ENCODE results near the gene MRPL45. TPM values are rescaled to one million over a fixed set of nuclear protein-coding genes. Genes with fewer than 3 reads are reported as not detected.
"Not testable (repeated sequence)": the region's sequence is repeated elsewhere in the genome, so short reads cannot be mapped to it uniquely, and the experiment has no call there.

MRPL45 gene
- polyA plus RNA-seq, 1 experiment = 86.0 TPM

GRCh38 chr17:38288217-38288827 is 8.6 kb upstream of the MRPL45 start:
- peak; percentile 51 for TF ChIP-seq CTCF (IDR thresholded peaks at IDR 0.05; ENCODE audit: low read depth, low read length)
- POLR2A ChIA-PET; H3K4me3 ChIP-seq (ENCODE audit: low read depth, low read length); H3K9me3 ChIP-seq (ENCODE audit: control insufficient read depth, insufficient read depth, low read length); DNase-seq (ENCODE audit: low read depth, low spot score); H3K27ac ChIP-seq (ENCODE audit: low read depth, low read length); H3K27me3 ChIP-seq (ENCODE audit: control insufficient read depth, insufficient read depth, low read length): not testable (repeated sequence)
- CTCF ChIA-PET = interaction anchor here (0.6 kb wide), 1 partner anchor 31 kb away, joined by 3 read pairs; no protein-coding TSS in a partner anchor

GRCh38 chr17:38289760-38290159 is 7.2 kb upstream of the MRPL45 start:
- H3K27me3 ChIP-seq (ENCODE audit: control insufficient read depth, insufficient read depth, low read length); DNase-seq (ENCODE audit: low read depth, low spot score); H3K9me3 ChIP-seq (ENCODE audit: control insufficient read depth, insufficient read depth, low read length); H3K27ac ChIP-seq (ENCODE audit: low read depth, low read length); H3K4me3 ChIP-seq (ENCODE audit: low read depth, low read length); POLR2A ChIA-PET; CTCF ChIA-PET: not testable (repeated sequence)

- CTCF ChIA-PET; H3K4me3 ChIP-seq (ENCODE audit: low read depth, low read length); DNase-seq (ENCODE audit: low read depth, low spot score); POLR2A ChIA-PET; H3K27me3 ChIP-seq (ENCODE audit: control insufficient read depth, insufficient read depth, low read length); H3K9me3 ChIP-seq (ENCODE audit: control insufficient read depth, insufficient read depth, low read length); H3K27ac ChIP-seq (ENCODE audit: low read depth, low read length): not testable (repeated sequence)
Observed at GRCh38 chr17:38295602-38296365, 1.2 kb upstream of the MRPL45 start.

GRCh38 chr17:38315497-38315896 is 18.5 kb downstream of the MRPL45 start:
- DNase-seq (ENCODE audit: low read depth, low spot score) = no peak
- Histone ChIP-seq H3K9me3 (ENCODE audit: control insufficient read depth, insufficient read depth, low read length) (no peaks in the 10 kb centered on the region), H3K27ac (ENCODE audit: low read depth, low read length) (no peak overlapping the region), H3K27me3 (ENCODE audit: control insufficient read depth, insufficient read depth, low read length) (no peaks in the 10 kb centered on the region), H3K4me3 (ENCODE audit: low read depth, low read length) (no peak overlapping the region)
- ChIA-PET POLR2A (no interaction called here), CTCF (interaction anchor here (1.2 to 2.6 kb wide), 3 partner anchors 10 to 99 kb away, joined by 4 to 9 read pairs (median 6); no protein-coding TSS in a partner anchor)
- TF ChIP-seq CTCF (IDR thresholded peaks at IDR 0.05; ENCODE audit: low read depth, low read length) = no peak

DNA sequence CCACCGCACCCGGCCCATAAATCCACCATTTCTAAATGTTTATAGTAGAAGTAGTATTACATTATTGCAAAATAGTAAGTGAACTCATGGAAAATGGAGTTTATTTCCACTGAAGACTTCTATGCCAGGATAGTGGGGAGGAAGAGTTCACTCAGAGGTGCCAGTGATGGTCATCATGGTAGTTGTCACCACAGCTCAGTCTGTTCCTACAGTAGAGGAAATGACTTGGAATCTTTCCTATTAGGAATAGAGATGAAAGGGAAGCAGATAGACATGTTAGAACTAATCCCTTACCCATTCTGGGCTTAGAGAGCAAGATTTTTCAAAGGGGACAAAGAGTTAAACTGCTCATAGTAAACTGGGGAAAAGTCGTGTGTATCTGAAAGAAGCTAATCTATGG is 20.1 kb downstream of the MRPL45 start:
- Histone ChIP-seq H3K9me3 (ENCODE audit: control insufficient read depth, insufficient read depth, low read length) (no peaks in the 10 kb centered on the region), H3K27me3 (ENCODE audit: control insufficient read depth, insufficient read depth, low read length) (no peaks in the 10 kb centered on the region), H3K27ac (ENCODE audit: low read depth, low read length) (no peak overlapping the region), H3K4me3 (ENCODE audit: low read depth, low read length) (no peak overlapping the region)
- ChIA-PET CTCF (interaction anchor here (2.6 kb wide), 1 partner anchor 32 kb away, joined by 9 read pairs; no protein-coding TSS in a partner anchor), POLR2A (no interaction called here)
- no peak for DNase-seq (ENCODE audit: low read depth, low spot score)
- TF ChIP-seq CTCF (IDR thresholded peaks at IDR 0.05; ENCODE audit: low read depth, low read length) = no peak

DNA sequence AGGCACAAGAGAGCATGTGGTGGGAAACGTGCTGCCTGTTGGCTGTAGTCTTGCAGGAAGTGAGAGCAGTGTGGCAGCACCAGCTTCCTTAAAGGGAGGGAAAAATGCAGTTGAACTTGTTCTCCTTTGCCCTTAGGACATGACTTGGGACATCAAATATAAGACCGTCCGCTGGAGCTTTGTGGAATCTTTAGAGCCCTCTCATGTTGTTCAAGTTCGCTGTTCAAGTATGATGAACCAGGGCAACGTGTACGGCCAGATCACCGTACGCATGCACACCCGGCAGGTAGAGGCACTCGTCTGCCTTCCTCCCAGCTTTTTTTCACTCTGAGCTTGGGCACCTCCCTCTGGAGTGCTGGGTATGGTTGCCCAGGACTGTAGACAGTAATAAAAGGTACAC is 23.5 kb downstream of the MRPL45 start:
- CTCF ChIA-PET = interaction anchor here (0.6 to 0.9 kb wide), 2 partner anchors 29 kb away, joined by 3 to 4 read pairs; no protein-coding TSS in a partner anchor
- peak overlapping the region; percentile 11 for H3K27ac ChIP-seq (ENCODE audit: low read depth, low read length)
- no peak for DNase-seq (ENCODE audit: low read depth, low spot score)
- POLR2A ChIA-PET = no interaction called here
- H3K27me3 ChIP-seq (ENCODE audit: control insufficient read depth, insufficient read depth, low read length) = no peaks in the 10 kb centered on the region
- H3K9me3 ChIP-seq (ENCODE audit: control insufficient read depth, insufficient read depth, low read length) = no peaks in the 10 kb centered on the region
- H3K4me3 ChIP-seq (ENCODE audit: low read depth, low read length) = no peak overlapping the region
- TF ChIP-seq CTCF (IDR thresholded peaks at IDR 0.05; ENCODE audit: low read depth, low read length) = no peak

All from AG04450 (cell line).